A549 (cell line): ENCODE measurements around the gene MAP3K5.

ENCODE experiments used
- ATOH8 ChIP-seq: fragments of 250-450 bp; sonication (Bioruptor Pico); IDR thresholded peaks from 2 replicates; pipeline ENCODE4 v1.5.0; 2020; ENCODE audit warnings: low read depth, mild to moderate bottlenecking, moderate library complexity
- CEBPB ChIP-seq, 2 experiments: fragments of >200 bp in 1 of 2; sonication (Bioruptor Twin) in 1 of 2; formaldehyde crosslinking in 1 of 2; IDR thresholded peaks; 2 replicates each; pipeline ENCODE4 v1.6.1; 2012 to 2016
- KDM1A ChIP-seq: fragments of 200-600 bp; sonication (generic); IDR thresholded peaks from 2 replicates; pipeline ENCODE4 v1.6.1; 2016; ENCODE audit warnings: low read depth, mild to moderate bottlenecking
- MAFK ChIP-seq: fragments of 450-650 bp; IDR thresholded peaks from 2 replicates; pipeline ENCODE4 v1.6.1; 2014; ENCODE audit not compliant: partially characterized antibody
- MAX ChIP-seq: IDR thresholded peaks from 2 replicates; pipeline ENCODE4 v1.6.1; 2012
- POLR2A ChIP-seq: IDR thresholded peaks from 2 replicates; pipeline ENCODE4 v1.6.1; 2012; ENCODE audit warnings: mild to moderate bottlenecking, low read length
- REST ChIP-seq: fragments of 200-600 bp; sonication (generic); IDR thresholded peaks from 2 replicates; pipeline ENCODE4 v1.6.1; 2016; ENCODE audit warnings: antibody characterized with exemption, mild to moderate bottlenecking, moderate library complexity
- RNF2 ChIP-seq: fragments of 200-600 bp; sonication (generic); IDR thresholded peaks from 2 replicates; pipeline ENCODE4 v1.6.1; 2016; ENCODE audit warnings: low read depth, mild to moderate bottlenecking, antibody characterized with exemption, moderate library complexity, borderline replicate concordance
- ZFP36 ChIP-seq: fragments of 450-650 bp; IDR thresholded peaks from 2 replicates; pipeline ENCODE4 v1.6.1; 2014; ENCODE audit warnings: borderline replicate concordance; ENCODE audit not compliant: partially characterized antibody
- TF ChIP-seq, protein P1 (sequence below): fragments of 150-350 bp; IDR thresholded peaks from 2 replicates; pipeline ENCODE4 v1.6.1; 2014; ENCODE audit warnings: low read depth, mild to moderate bottlenecking, low read length
- TF ChIP-seq, protein P2 (sequence below): fragments of >200 bp; sonication (Bioruptor Twin); formaldehyde crosslinking; IDR thresholded peaks from 3 replicates; pipeline ENCODE4 v1.5.1; 2016
- TF ChIP-seq, protein P3 (sequence below): fragments of 450-650 bp; IDR thresholded peaks from 2 replicates; pipeline ENCODE4 v1.6.1; 2014; ENCODE audit warnings: antibody characterized with exemption

DNA sequence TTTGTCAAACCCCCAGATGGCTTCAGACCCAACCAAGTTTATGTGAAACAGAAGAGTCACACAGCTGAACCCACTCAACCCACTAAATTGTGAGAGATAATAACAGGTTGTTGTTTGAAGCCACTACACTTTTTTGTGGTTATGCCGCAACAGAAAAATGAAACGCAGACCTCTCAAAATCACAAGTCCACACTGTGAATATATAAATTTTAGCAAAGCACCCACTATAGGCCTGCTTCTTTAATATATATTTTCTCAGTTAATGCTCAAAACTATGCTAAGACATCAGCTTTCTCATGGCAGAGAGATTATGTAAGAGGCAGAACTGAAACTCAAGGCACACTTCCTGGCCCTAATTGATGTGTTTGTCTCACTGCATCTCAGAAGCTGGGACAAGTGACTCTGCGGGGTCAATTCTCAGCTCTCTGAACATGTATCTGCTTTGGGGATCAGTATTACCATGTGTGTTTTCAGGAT is 27.7 kb downstream of the MAP3K5 start:
- TF ChIP-seq MAFK (no peak), ATOH8 (CRISPR knock-in tag) (no peak), POLR2A (no peak), CEBPB (IDR thresholded peaks at IDR 0.05) (no peak), MAX (no peak), REST (no peak), RNF2 (no peak), ZFP36 (no peak), KDM1A (no peak)
- TF ChIP-seq, protein P1, sequence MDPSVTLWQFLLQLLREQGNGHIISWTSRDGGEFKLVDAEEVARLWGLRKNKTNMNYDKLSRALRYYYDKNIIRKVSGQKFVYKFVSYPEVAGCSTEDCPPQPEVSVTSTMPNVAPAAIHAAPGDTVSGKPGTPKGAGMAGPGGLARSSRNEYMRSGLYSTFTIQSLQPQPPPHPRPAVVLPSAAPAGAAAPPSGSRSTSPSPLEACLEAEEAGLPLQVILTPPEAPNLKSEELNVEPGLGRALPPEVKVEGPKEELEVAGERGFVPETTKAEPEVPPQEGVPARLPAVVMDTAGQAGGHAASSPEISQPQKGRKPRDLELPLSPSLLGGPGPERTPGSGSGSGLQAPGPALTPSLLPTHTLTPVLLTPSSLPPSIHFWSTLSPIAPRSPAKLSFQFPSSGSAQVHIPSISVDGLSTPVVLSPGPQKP = no peak
- TF ChIP-seq, protein P2, sequence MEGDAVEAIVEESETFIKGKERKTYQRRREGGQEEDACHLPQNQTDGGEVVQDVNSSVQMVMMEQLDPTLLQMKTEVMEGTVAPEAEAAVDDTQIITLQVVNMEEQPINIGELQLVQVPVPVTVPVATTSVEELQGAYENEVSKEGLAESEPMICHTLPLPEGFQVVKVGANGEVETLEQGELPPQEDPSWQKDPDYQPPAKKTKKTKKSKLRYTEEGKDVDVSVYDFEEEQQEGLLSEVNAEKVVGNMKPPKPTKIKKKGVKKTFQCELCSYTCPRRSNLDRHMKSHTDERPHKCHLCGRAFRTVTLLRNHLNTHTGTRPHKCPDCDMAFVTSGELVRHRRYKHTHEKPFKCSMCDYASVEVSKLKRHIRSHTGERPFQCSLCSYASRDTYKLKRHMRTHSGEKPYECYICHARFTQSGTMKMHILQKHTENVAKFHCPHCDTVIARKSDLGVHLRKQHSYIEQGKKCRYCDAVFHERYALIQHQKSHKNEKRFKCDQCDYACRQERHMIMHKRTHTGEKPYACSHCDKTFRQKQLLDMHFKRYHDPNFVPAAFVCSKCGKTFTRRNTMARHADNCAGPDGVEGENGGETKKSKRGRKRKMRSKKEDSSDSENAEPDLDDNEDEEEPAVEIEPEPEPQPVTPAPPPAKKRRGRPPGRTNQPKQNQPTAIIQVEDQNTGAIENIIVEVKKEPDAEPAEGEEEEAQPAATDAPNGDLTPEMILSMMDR = no peak
- TF ChIP-seq, protein P3, sequence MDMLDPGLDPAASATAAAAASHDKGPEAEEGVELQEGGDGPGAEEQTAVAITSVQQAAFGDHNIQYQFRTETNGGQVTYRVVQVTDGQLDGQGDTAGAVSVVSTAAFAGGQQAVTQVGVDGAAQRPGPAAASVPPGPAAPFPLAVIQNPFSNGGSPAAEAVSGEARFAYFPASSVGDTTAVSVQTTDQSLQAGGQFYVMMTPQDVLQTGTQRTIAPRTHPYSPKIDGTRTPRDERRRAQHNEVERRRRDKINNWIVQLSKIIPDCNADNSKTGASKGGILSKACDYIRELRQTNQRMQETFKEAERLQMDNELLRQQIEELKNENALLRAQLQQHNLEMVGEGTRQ = no peak
